ENCODE measurements around the gene CRELD2.

GRCh38 chr22:49927483-49928184, 9.2 kb downstream of the CRELD2 start:
- no peak for TF ChIP-seq CTCF (IDR thresholded peaks at IDR 0.05 in 4 of 5, conservative IDR thresholded peaks at IDR 0.05 in 1 of 5)
- TF ChIP-seq POLR2A (IDR thresholded peaks at IDR 0.05): no peak

Data from gastrocnemius medialis (tissue), 4 donors.